GM19468 (cell line): ENCODE results near the gene RMC1.
A peak's percentile ranks its signal among the peaks of the same experiment; 100 is the strongest.
"Not testable (repeated sequence)": the region's sequence is repeated elsewhere in the genome, so short reads cannot be mapped to it uniquely, and the experiment has no call there.

Experiments used
- ATAC-seq: cut with Tn5 transposase; IDR thresholded peaks from one replicate; pipeline ENCODE4 v1.9.1; 2021; ENCODE audit warnings: mild to moderate bottlenecking, moderate library complexity, moderate number of reproducible peaks; ENCODE audit not compliant: unreplicated experiment; ENCODE audit errors: extremely low read depth

The RMC1 gene

DNA sequence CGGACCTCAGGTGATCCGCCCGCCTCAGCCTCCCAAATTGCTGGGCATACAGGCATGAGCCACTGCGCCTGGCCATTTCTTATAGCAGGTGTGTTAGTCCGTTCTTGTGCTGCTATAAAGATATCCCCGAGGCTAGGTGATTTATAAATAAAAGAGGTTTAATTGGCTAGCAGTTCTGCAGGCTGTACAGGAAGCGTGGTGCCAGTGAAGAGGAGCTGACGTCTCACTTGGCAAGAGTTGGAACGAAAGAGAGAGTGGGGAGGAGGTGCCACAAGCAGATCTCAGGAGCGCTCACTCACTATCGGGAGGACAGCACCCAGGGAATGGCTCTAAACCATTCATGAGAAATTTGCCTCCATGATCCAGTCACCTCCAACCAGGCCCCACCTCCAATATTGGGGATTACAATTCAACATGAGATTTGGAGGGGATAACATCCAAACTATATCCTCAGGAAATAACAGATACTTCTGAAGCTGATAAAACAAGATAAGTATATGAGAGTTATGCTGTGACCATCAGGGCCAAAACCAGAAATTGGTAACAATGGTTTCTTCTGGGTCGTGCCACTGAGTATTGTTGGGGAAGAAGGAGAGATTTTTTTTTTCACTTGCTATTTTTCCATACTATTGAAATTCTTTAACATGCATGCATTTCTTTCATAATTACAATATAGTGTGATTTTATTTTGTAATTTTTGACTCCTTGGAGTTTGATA lies 7.4 kb upstream of the RMC1 start:
- no peak for ATAC-seq

- ATAC-seq, result no peak
Observed at GRCh38 chr18:23498117-23498516, 5.2 kb upstream of the RMC1 start.

DNA sequence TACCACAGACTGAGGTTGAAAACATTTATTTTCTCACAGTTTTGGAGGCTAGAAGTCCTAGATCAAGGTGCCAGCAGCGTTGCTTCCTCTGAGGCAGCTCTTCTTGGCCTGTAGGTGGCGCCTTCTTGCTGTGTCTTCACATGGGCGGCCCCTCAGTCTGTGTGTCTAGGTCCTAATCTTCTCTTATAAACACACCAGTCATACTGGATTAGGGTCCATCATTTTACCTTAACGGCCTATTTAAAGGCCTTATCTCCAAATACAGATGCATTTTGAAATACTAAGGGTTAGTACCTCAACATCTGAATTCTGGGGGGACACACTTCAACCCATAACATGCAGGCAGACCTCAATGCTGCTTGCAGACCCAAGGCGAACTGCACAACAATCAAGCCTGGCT lies 4.4 kb upstream of the RMC1 start:
- no peak for ATAC-seq

DNA sequence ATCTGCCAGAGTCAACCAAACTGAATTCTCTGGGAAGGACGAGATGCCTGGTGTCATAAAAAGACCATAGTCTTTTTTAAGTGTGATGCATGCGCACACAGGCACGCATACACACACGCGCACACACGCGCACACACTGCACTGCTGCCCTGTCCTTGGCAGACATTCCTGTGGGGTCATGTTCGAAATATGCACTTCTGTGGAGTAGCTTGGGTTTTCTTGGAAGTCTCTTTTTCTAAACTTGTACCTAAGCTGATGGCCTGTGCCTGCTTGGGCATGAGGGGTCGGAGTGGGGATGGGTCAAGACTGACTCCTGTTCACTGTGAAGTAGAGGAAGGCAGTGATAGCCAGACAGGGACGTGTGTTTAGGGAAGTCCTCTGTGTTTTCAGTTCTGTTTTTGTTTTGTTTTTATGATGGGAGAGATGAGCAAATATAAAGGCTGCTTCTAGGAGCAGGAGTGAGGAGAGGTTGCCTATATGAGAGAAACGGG lies 4.0 kb upstream of the RMC1 start:
- ATAC-seq, result no peak

- ATAC-seq, result no peak
Observed at GRCh38 chr18:23501626-23502025, 1.7 kb upstream of the RMC1 start.

DNA sequence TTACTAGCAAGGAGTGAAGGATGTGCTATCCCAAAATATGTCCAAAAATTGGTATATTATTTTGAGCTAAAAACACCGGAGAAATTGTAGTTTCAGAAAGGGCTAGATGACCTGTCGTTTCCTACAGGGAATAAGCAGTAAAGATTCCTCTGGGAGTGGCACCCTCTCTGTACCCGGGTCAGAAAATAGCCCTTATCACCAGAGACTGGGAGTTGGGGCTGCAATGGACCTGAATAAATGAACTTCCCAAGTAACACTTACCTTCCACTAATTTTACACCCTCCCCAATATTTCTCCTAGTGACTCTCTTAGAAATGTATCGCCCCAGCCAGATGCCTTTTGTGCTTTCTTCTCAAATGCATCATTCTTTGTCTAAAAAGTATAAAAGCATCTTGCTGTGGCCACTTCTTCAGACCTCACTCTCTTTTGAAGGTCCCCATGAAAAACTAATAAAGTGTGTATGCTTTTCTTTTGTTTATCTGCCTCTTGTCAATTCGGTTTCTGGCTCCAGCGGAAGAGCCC lies 734 bp upstream of the RMC1 start:
- no peak for ATAC-seq

DNA sequence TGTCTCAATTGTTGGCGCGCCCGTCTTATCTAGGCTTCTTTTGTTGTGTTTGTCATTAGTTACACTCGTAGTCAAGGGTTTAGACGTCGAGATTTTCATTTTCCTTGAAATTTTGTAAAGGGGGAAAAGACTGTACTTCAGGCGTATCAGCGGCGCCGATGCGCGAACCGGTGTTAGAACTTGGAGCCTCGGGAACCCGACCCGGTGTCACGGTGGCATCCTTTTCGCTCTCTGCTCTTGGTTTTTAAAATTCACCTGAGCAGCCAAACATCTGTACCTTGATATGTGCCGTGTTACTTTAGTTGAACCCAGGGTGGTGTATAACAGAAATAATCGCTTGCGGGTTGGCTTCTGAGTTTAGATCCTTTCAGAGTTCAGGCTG lies 643 bp downstream of the RMC1 start:
- no peak for ATAC-seq

GRCh38 chr18:23504720-23505119 lies 1.4 kb downstream of the RMC1 start:
- ATAC-seq, result peak; percentile 62

DNA sequence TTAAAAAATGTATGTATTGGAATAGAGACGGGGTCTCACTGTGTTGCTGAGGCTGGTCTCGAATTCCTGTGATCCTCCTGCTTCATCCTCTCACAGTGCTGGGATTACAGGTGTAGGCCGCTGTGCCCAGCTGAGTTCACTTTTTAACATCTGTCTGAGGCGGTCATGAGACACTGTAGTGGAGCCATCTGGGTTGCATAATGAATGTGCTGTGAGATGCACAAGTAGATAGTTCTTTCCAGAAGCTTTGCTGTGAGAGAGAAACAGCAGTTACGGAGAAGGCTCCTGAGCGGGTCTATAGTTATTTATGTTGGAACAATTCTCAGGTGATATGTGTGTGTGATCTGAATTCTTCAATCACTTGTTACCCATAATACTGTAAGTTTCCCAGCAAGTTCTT lies 3.1 kb downstream of the RMC1 start:
- no peak for ATAC-seq

GRCh38 chr18:23510923-23511322 lies 7.6 kb downstream of the RMC1 start:
- ATAC-seq, result not testable (repeated sequence)

- not testable (repeated sequence) for ATAC-seq
Observed at GRCh38 chr18:23512216-23512615, 8.9 kb downstream of the RMC1 start.

- no peak for ATAC-seq
Observed at GRCh38 chr18:23512641-23513040, 9.3 kb downstream of the RMC1 start.

GRCh38 chr18:23515911-23516546 lies 12.7 kb downstream of the RMC1 start:
- ATAC-seq, result no peak

- no peak for ATAC-seq
Observed at GRCh38 chr18:23519734-23520133, 16.4 kb downstream of the RMC1 start.

- ATAC-seq, result no peak
Observed at GRCh38 chr18:23521271-23521670, 18.0 kb downstream of the RMC1 start.

- ATAC-seq, result no peak
Observed at GRCh38 chr18:23521907-23522306, 18.6 kb downstream of the RMC1 start.

DNA sequence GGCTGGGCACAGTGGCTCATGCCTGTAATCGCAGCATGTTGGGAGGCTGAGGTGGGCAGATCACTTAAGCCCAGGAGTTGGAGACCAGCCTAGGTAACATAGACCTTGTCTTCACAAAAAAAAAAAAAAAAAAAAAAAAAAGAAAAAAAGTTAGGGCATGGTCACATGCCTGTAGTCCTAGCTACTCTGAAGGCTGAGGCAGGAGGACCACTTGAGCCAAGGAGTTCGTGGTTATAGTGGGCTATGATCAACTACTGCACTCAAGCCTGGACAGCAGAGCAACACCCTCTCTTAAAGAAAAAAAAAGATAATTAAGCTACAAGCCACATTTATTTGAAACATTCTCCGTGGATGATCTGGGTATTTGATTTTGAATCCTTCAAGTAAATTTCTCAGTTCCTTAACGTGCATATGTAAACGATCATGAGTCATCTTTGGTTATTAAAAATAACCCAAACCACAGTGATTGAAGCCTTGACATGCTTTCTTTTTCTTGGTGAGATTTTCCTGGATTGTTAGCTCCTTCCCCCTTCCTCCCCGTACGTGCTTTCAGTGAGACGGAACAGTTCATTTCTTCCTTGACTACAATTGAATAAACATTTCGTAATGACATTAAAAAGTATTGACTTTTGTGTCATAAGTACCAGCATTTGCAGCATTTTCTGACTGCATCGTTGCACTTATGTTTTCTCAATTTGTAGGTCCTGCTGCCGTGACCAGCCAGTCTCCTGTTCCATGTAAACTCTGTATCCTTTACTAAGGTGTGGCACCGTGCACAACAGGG lies 20.3 kb downstream of the RMC1 start:
- ATAC-seq, result no peak

- ATAC-seq, result no peak
Observed at GRCh38 chr18:23524213-23524707, 20.9 kb downstream of the RMC1 start.

DNA sequence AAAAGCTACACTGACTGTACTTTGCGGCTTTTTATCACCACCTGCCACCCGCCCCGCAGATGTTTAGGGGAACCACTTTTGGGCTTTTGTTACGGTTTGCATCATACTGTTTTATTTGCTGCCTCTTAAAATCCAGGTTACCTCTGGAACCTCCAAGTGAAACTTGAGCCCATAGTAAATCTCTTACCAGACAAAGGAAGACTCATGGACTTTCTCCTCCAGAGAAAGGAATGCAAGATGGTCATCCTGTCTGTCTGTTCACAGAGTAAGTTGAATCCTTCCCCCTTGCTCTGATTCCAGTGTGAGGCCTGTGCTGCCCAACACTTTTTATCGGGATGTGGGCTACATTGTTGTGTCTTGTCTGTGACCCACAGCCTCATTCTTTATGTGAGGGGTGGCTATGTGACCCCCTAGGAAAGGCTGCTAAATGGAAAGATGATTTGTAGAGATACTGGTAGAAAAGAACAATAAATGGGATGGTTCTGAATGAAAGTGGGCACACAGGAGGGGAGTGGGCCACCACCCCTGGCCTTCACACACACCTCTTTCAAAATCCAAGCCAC lies 23.3 kb downstream of the RMC1 start:
- no peak for ATAC-seq
